Trophoblast cell (in vitro differentiated cells and primary cell): ENCODE data around the gene ZFYVE19.

Experiments used
- DNase-seq, 2 donors: peaks; one replicate each; pipeline ENCODE4 v3.0.0-alpha.2; 2016
- H2AFZ ChIP-seq: 2 replicates; pipeline ENCODE4 v1.6.1; 2013; ENCODE audit warnings: low read length, moderate library complexity, mild to moderate bottlenecking; ENCODE audit not compliant: insufficient read depth, poor library complexity
- H2AK5ac ChIP-seq: 2 replicates; pipeline ENCODE4 v1.6.1; 2013; ENCODE audit warnings: mild to moderate bottlenecking, low read length
- H2BK120ac ChIP-seq: 2 replicates; pipeline ENCODE4 v1.6.1; 2013; ENCODE audit warnings: low read length, mild to moderate bottlenecking, moderate library complexity; ENCODE audit not compliant: insufficient read depth, poor library complexity
- H2BK12ac ChIP-seq: 2 replicates; pipeline ENCODE4 v1.6.1; 2013; ENCODE audit warnings: mild to moderate bottlenecking, low read length, moderate library complexity
- H2BK5ac ChIP-seq: 2 replicates; pipeline ENCODE4 v1.6.1; 2013; ENCODE audit warnings: low read length, low read depth, moderate library complexity, mild to moderate bottlenecking; ENCODE audit not compliant: poor library complexity
- H3K14ac ChIP-seq: 2 replicates; pipeline ENCODE4 v1.6.1; 2013; ENCODE audit warnings: mild to moderate bottlenecking, low read length
- H3K18ac ChIP-seq: 2 replicates; pipeline ENCODE4 v1.6.1; 2013; ENCODE audit warnings: mild to moderate bottlenecking, low read length
- H3K23ac ChIP-seq: 2 replicates; pipeline ENCODE4 v1.6.1; 2013; ENCODE audit warnings: low read length
- H3K27ac ChIP-seq: 2 replicates; pipeline ENCODE4 v1.5.1; 2013; ENCODE audit warnings: low read depth, mild to moderate bottlenecking, inconsistent platforms, low read length, moderate library complexity
- H3K27me3 ChIP-seq: 2 replicates; pipeline ENCODE4 v1.6.1; 2013; ENCODE audit warnings: inconsistent platforms, mild to moderate bottlenecking, low read length, moderate library complexity; ENCODE audit not compliant: insufficient read depth
- H3K36me3 ChIP-seq, 2 experiments: 1 replicate in 1 of 2; 2 replicates in 1 of 2; pipeline ENCODE4 v1.6.1; 2013; ENCODE audit warnings: low read length in 2 of 2, mild to moderate bottlenecking in 2 of 2, moderate library complexity in 1 of 2; ENCODE audit not compliant: insufficient read depth in 2 of 2, control insufficient read depth in 1 of 2
- H3K4ac ChIP-seq: 2 replicates; pipeline ENCODE4 v1.6.1; 2013; ENCODE audit warnings: low read depth, mild to moderate bottlenecking, low read length, moderate library complexity
- H3K4me1 ChIP-seq, 2 experiments: 1 replicate in 1 of 2; 2 replicates in 1 of 2; pipeline ENCODE4 v1.6.1; 2013; ENCODE audit warnings: low read length in 2 of 2, mild to moderate bottlenecking in 2 of 2, moderate library complexity in 1 of 2; ENCODE audit not compliant: insufficient read depth in 2 of 2, control insufficient read depth in 1 of 2
- H3K4me2 ChIP-seq: 2 replicates; pipeline ENCODE4 v1.6.1; 2013; ENCODE audit warnings: inconsistent platforms, mild to moderate bottlenecking, low read length, moderate library complexity
- H3K4me3 ChIP-seq: 2 replicates; pipeline ENCODE4 v1.5.1; 2013; ENCODE audit warnings: mild to moderate bottlenecking, low read depth, low read length, inconsistent platforms
- H3K79me1 ChIP-seq: one replicate; pipeline ENCODE4 v1.6.1; 2013; ENCODE audit warnings: low read length
- H3K79me2 ChIP-seq: 2 replicates; pipeline ENCODE4 v1.6.1; 2013; ENCODE audit warnings: low read length, mild to moderate bottlenecking; ENCODE audit not compliant: control insufficient read depth, insufficient read depth, poor library complexity
- H3K9ac ChIP-seq: 2 replicates; pipeline ENCODE4 v1.6.1; 2013; ENCODE audit warnings: mild to moderate bottlenecking, low read length
- H3K9me3 ChIP-seq: 2 replicates; pipeline ENCODE4 v1.6.1; 2013; ENCODE audit warnings: low read depth, mild to moderate bottlenecking, control low read depth, inconsistent platforms, low read length; ENCODE audit not compliant: insufficient read depth
- H4K12ac ChIP-seq: 2 replicates; pipeline ENCODE4 v1.6.1; 2013; ENCODE audit warnings: low read depth, mild to moderate bottlenecking, low read length, moderate library complexity
- H4K8ac ChIP-seq: 2 replicates; pipeline ENCODE4 v1.6.1; 2013; ENCODE audit warnings: low read depth, mild to moderate bottlenecking, low read length, moderate library complexity
- H4K91ac ChIP-seq: one replicate; pipeline ENCODE4 v1.6.1; 2013; ENCODE audit warnings: low read depth, mild to moderate bottlenecking, low read length, moderate library complexity
- WGBS: extraction: QIAGEN DNeasy Blood & Tissue Kit; methylation state at CpG from one replicate; pipeline ENCODE4 v1.1.7; 2013; ENCODE audit warnings: missing lambda C conversion rate; ENCODE audit not compliant: insufficient read length, insufficient coverage; ENCODE audit errors: extremely low coverage; 5-methylcytosine and 5-hydroxymethylcytosine counted together

Gene ZFYVE19

GRCh38 chr15:40852529-40852928 is 45.6 kb downstream of the ZFYVE19 start:
- Histone ChIP-seq H3K18ac (no peak overlapping the region), H2BK120ac (no peak overlapping the region), H3K23ac (no peak overlapping the region), H2AFZ (no peak overlapping the region), H3K4me1 (peaks cover 14 to 15% of the 10 kb centered on the region in 2 experiments), H3K4me2 (no peak overlapping the region), H2AK5ac (no peak overlapping the region), H4K12ac (no peak overlapping the region), H3K27me3 (no peaks in the 10 kb centered on the region), H2BK5ac (no peak overlapping the region), H4K91ac (no peak overlapping the region), H2BK12ac (no peak overlapping the region), H3K14ac (no peak overlapping the region), H3K27ac (no peak overlapping the region), H4K8ac (no peak overlapping the region), H3K9me3 (no peaks in the 10 kb centered on the region), H3K4ac (no peak overlapping the region), H3K79me2 (no peaks in the 10 kb centered on the region), H3K4me3 (no peak overlapping the region), H3K79me1 (peaks cover 7% of the 10 kb centered on the region), H3K9ac (no peak overlapping the region), H3K36me3 (peaks cover 56 to 64% of the 10 kb centered on the region in 2 experiments)
- DNase-seq: no peak
- WGBS: no CpG with 5 or more reads among the region's 5 CpGs

- H3K36me3 ChIP-seq: peaks cover 56 to 64% of the 10 kb centered on the region in 2 experiments
- peaks cover 12 to 13% of the 10 kb centered on the region in 2 experiments for H3K4me1 ChIP-seq
- no peak overlapping the region for H2BK120ac ChIP-seq
- WGBS: no CpG with 5 or more reads among the region's 16 CpGs
- no peaks in the 10 kb centered on the region for H3K9me3 ChIP-seq
- no peak overlapping the region for H2AK5ac ChIP-seq
- no peak for DNase-seq
- H3K27me3 ChIP-seq: no peaks in the 10 kb centered on the region
- no peak overlapping the region for H3K4me3 ChIP-seq
- no peak overlapping the region for H3K23ac ChIP-seq
- H3K4me2 ChIP-seq: no peak overlapping the region
- H3K18ac ChIP-seq: peak overlapping the region; percentile 19
- H3K79me1 ChIP-seq: peaks cover 7% of the 10 kb centered on the region
- no peak overlapping the region for H3K27ac ChIP-seq
- H3K14ac ChIP-seq: no peak overlapping the region
- no peak overlapping the region for H2BK5ac ChIP-seq
- H3K79me2 ChIP-seq: no peaks in the 10 kb centered on the region
- H3K9ac ChIP-seq: no peak overlapping the region
- no peak overlapping the region for H4K12ac ChIP-seq
- H4K8ac ChIP-seq: no peak overlapping the region
- H4K91ac ChIP-seq: no peak overlapping the region
- H3K4ac ChIP-seq: no peak overlapping the region
- H2BK12ac ChIP-seq: no peak overlapping the region
- H2AFZ ChIP-seq: no peak overlapping the region
Observed at GRCh38 chr15:40853241-40853890, 46.5 kb downstream of the ZFYVE19 start.

- no peak overlapping the region for H3K18ac ChIP-seq
Observed at GRCh38 chr15:40854161-40854560, 47.3 kb downstream of the ZFYVE19 start.

GRCh38 chr15:40855706-40856234 is 48.9 kb downstream of the ZFYVE19 start:
- H3K9ac ChIP-seq: no peak overlapping the region

More at GRCh38 chr15:40854161-40854560, 47.3 kb downstream of the ZFYVE19 start:
- Histone ChIP-seq H3K27ac (no peak overlapping the region), H4K91ac (no peak overlapping the region), H2AFZ (no peak overlapping the region), H3K79me1 (peaks cover 7% of the 10 kb centered on the region), H3K4me3 (no peak overlapping the region), H2BK5ac (no peak overlapping the region), H3K9me3 (no peaks in the 10 kb centered on the region), H3K27me3 (no peaks in the 10 kb centered on the region), H4K8ac (no peak overlapping the region), H3K4me2 (no peak overlapping the region), H3K4me1 (peaks cover 12 to 13% of the 10 kb centered on the region in 2 experiments), H2AK5ac (no peak overlapping the region), H2BK120ac (no peak overlapping the region), H2BK12ac (no peak overlapping the region), H3K9ac (no peak overlapping the region), H3K36me3 (peaks cover 61 to 69% of the 10 kb centered on the region in 2 experiments), H4K12ac (no peak overlapping the region), H3K79me2 (no peaks in the 10 kb centered on the region), H3K14ac (no peak overlapping the region), H3K4ac (no peak overlapping the region), H3K23ac (no peak overlapping the region)
- no peak for DNase-seq
- WGBS: no CpG with 5 or more reads among the region's 10 CpGs

More at GRCh38 chr15:40855706-40856234, 48.9 kb downstream of the ZFYVE19 start:
- Histone ChIP-seq H3K4me3 (no peak overlapping the region), H3K4me2 (no peak overlapping the region), H2BK5ac (no peak overlapping the region), H3K27me3 (no peaks in the 10 kb centered on the region), H3K79me2 (no peaks in the 10 kb centered on the region), H2AK5ac (no peak overlapping the region), H3K4ac (no peak overlapping the region), H3K27ac (no peak overlapping the region), H3K36me3 (peaks cover 51 to 61% of the 10 kb centered on the region in 2 experiments), H4K12ac (no peak overlapping the region), H2BK120ac (no peak overlapping the region), H2BK12ac (no peak overlapping the region), H4K91ac (no peak overlapping the region), H3K9me3 (no peaks in the 10 kb centered on the region), H3K4me1 (peaks cover 12 to 13% of the 10 kb centered on the region in 2 experiments), H3K23ac (no peak overlapping the region), H3K14ac (no peak overlapping the region), H2AFZ (no peak overlapping the region), H4K8ac (no peak overlapping the region), H3K79me1 (peaks cover 7% of the 10 kb centered on the region), H3K18ac (no peak overlapping the region)
- no CpG with 5 or more reads among the region's 13 CpGs for WGBS
- DNase-seq: no peak
